ENCODE results near the gene LYRM4.

Gene LYRM4

GRCh38 chr6:5125152-5126006 lies 135.4 kb downstream of the LYRM4 start:
- no peak for TF ChIP-seq CTCF (IDR thresholded peaks at IDR 0.05; ENCODE audit: low read depth, low read length, missing control alignments)
- peak overlapping the region; percentile 32 for H3K27ac ChIP-seq
- DNase-seq, result peak; percentile 83
- no peak overlapping the region for H3K4me3 ChIP-seq (ENCODE audit: low read depth, low read length)
- no peaks in the 10 kb centered on the region for H3K36me3 ChIP-seq (replicated peaks)
- no peaks in the 10 kb centered on the region for H3K27me3 ChIP-seq (replicated peaks)
- in situ Hi-C loops (cut with HindIII; ENCODE audit: low pct_ligation_motif_present, low sequenced_read_pairs), result no loop called here

GRCh38 chr6:5124526-5124925 lies 136.2 kb downstream of the LYRM4 start:
- in situ Hi-C loops (cut with HindIII; ENCODE audit: low pct_ligation_motif_present, low sequenced_read_pairs), result no loop called here
- TF ChIP-seq CTCF (IDR thresholded peaks at IDR 0.05; ENCODE audit: low read depth, low read length, missing control alignments), result no peak
- Histone ChIP-seq H3K27ac (no peak overlapping the region), H3K36me3 (replicated peaks) (no peaks in the 10 kb centered on the region), H3K27me3 (replicated peaks) (no peaks in the 10 kb centered on the region), H3K4me3 (ENCODE audit: low read depth, low read length) (no peak overlapping the region)
- DNase-seq, result no peak

GRCh38 chr6:5123296-5124143 lies 137.2 kb downstream of the LYRM4 start:
- no peak for TF ChIP-seq CTCF (IDR thresholded peaks at IDR 0.05; ENCODE audit: low read depth, low read length, missing control alignments)
- H3K4me3 ChIP-seq (ENCODE audit: low read depth, low read length), result no peak overlapping the region
- in situ Hi-C loops (cut with HindIII; ENCODE audit: low pct_ligation_motif_present, low sequenced_read_pairs), result no loop called here
- DNase-seq, result no peak
- H3K27me3 ChIP-seq (replicated peaks), result no peaks in the 10 kb centered on the region
- no peak overlapping the region for H3K27ac ChIP-seq
- H3K36me3 ChIP-seq (replicated peaks), result no peaks in the 10 kb centered on the region

GRCh38 chr6:5122504-5123112 lies 138.1 kb downstream of the LYRM4 start:
- DNase-seq, result no peak
- no peak overlapping the region for H3K4me3 ChIP-seq (ENCODE audit: low read depth, low read length)
- TF ChIP-seq CTCF (IDR thresholded peaks at IDR 0.05; ENCODE audit: low read depth, low read length, missing control alignments), result no peak
- in situ Hi-C loops (cut with HindIII; ENCODE audit: low pct_ligation_motif_present, low sequenced_read_pairs), result no loop called here
- H3K27ac ChIP-seq, result no peak overlapping the region
- H3K27me3 ChIP-seq (replicated peaks), result no peaks in the 10 kb centered on the region
- no peaks in the 10 kb centered on the region for H3K36me3 ChIP-seq (replicated peaks)

GRCh38 chr6:5121956-5122355 lies 138.8 kb downstream of the LYRM4 start:
- no peak for DNase-seq
- Histone ChIP-seq H3K4me3 (ENCODE audit: low read depth, low read length) (no peak overlapping the region), H3K27me3 (replicated peaks) (no peaks in the 10 kb centered on the region), H3K27ac (no peak overlapping the region), H3K36me3 (replicated peaks) (no peaks in the 10 kb centered on the region)
- in situ Hi-C loops (cut with HindIII; ENCODE audit: low pct_ligation_motif_present, low sequenced_read_pairs), result no loop called here
- no peak for TF ChIP-seq CTCF (IDR thresholded peaks at IDR 0.05; ENCODE audit: low read depth, low read length, missing control alignments)
